Heart left ventricle (tissue), 13 donors: ENCODE data around the gene ATG16L2.

Experiments used
- POLR2A ChIP-seq, 2 donors: fragments of 450-650 bp; IDR thresholded peaks; one replicate each; pipeline ENCODE4 v1.6.1; 2017; ENCODE audit warnings: antibody characterized with exemption in 2 of 2, mild to moderate bottlenecking in 2 of 2, moderate library complexity in 2 of 2
- TF ChIP-seq, protein P1 (sequence below), 12 donors: fragments of 200-600 bp; sonication (generic) in 4 of 12; IDR thresholded peaks; one replicate each; pipeline versions ENCODE4 v1.5.0 to v1.8.0; 2018 to 2022; ENCODE audit warnings: antibody characterized with exemption in 12 of 12, mild to moderate bottlenecking in 5 of 12
- donor health status: ischemic (EF 13 %, LVEDD 7.1; RV severe dilation, severe dysfunction).
- donor health status: DM: no; HTN: yes; CAD: no.
- donor health status: DM: no; HTN: no; CAD: no.
- donor health status: ischemic (EF 25% LVEDD 6.9; RV normal size, moderate dysfunction).
- donor health status: ischemic (EF 25% LVEDD 5.7; RV mildly dilated, moderate dysfunction).
- donor health status: ischemic (EF 35%, LVEDD 5.7; RV mildly dilated, moderate dysfunction).
- donor health status: nonischemic (EF 11% LVEDD 7.7; RV severe dilation, severe dysfunction).
- donor health status: DM: yes; HTN: yes; CAD: no.
- donor health status: PGD.
- donor health status: ischemic (EF 29% LVEDD 5.4; RV normal size, mild dysfunction).
- donor health status: nonischemic (EF 23%, LVEDD 6.1; RV moderate dilation, normal function).

DNA sequence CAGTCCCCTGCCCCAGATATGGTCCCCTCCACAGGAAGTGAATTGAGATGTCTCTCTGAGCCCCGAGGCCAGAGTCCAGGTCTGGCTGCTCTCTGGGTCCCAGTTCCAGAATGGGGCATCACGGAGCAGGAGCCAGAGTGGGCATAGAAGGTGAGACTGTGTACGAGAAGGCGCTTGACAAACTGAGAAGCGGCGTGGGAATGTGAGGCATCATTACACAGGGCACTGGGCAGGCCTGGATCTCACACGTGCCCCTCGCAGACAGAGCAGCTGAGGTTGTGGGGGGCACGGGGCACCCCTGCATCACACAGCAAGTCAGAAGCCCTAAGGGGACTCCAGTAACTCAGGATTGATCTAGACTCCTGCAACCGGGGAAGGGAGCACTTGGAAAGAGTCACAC lies 29.5 kb upstream of the ATG16L2 start:
- TF ChIP-seq, protein P1, sequence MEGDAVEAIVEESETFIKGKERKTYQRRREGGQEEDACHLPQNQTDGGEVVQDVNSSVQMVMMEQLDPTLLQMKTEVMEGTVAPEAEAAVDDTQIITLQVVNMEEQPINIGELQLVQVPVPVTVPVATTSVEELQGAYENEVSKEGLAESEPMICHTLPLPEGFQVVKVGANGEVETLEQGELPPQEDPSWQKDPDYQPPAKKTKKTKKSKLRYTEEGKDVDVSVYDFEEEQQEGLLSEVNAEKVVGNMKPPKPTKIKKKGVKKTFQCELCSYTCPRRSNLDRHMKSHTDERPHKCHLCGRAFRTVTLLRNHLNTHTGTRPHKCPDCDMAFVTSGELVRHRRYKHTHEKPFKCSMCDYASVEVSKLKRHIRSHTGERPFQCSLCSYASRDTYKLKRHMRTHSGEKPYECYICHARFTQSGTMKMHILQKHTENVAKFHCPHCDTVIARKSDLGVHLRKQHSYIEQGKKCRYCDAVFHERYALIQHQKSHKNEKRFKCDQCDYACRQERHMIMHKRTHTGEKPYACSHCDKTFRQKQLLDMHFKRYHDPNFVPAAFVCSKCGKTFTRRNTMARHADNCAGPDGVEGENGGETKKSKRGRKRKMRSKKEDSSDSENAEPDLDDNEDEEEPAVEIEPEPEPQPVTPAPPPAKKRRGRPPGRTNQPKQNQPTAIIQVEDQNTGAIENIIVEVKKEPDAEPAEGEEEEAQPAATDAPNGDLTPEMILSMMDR (IDR thresholded peaks at IDR 0.05), result no peak
- TF ChIP-seq POLR2A (IDR thresholded peaks at IDR 0.05), result no peak
